HG03108 (cell line): ENCODE results near the gene E2F4.
A peak's percentile ranks its signal among the peaks of the same experiment; 100 is the strongest.

ENCODE experiments used
- ATAC-seq: cut with Tn5 transposase; IDR thresholded peaks from one replicate; pipeline ENCODE4 v1.9.1; 2021; ENCODE audit warnings: moderate library complexity; ENCODE audit not compliant: unreplicated experiment

Gene E2F4

GRCh38 chr16:67191995-67192681 lies at the start of gene E2F4:
E2F4 (plus strand) TSS chr16:67192155; CDS start chr16:67192228, 73 bp downstream.
- ATAC-seq = peak; percentile 87

- no peak for ATAC-seq
Measured at GRCh38 chr16:67142342-67142741, 49.6 kb upstream of the E2F4 start.

- ATAC-seq = no peak
Measured at GRCh38 chr16:67144943-67145342, 47.0 kb upstream of the E2F4 start.

- no peak for ATAC-seq
Measured at GRCh38 chr16:67145746-67146145, 46.2 kb upstream of the E2F4 start.

GRCh38 chr16:67146523-67147357 lies 45.2 kb upstream of the E2F4 start:
- no peak for ATAC-seq

GRCh38 chr16:67147437-67148140 lies 44.4 kb upstream of the E2F4 start:
- ATAC-seq = no peak

- no peak for ATAC-seq
Measured at GRCh38 chr16:67148221-67148620, 43.7 kb upstream of the E2F4 start.

GRCh38 chr16:67148656-67149275 lies 43.2 kb upstream of the E2F4 start:
- no peak for ATAC-seq

- no peak for ATAC-seq
Measured at GRCh38 chr16:67149276-67150046, 42.5 kb upstream of the E2F4 start.

- no peak for ATAC-seq
Measured at GRCh38 chr16:67150047-67150832, 41.7 kb upstream of the E2F4 start.

- no peak for ATAC-seq
Measured at GRCh38 chr16:67150833-67151396, 41.0 kb upstream of the E2F4 start, which contains the start of gene B3GNT9. B3GNT9 (minus strand) TSS chr16:67150998; CDS start chr16:67150485, 513 bp downstream.

GRCh38 chr16:67151431-67152097 lies 40.4 kb upstream of the E2F4 start:
- no peak for ATAC-seq

- no peak for ATAC-seq
Measured at GRCh38 chr16:67154578-67155294, 37.2 kb upstream of the E2F4 start.

- no peak for ATAC-seq
Measured at GRCh38 chr16:67155295-67156142, 36.4 kb upstream of the E2F4 start.

GRCh38 chr16:67156143-67156844 lies 35.7 kb upstream of the E2F4 start:
- ATAC-seq = no peak

- no peak for ATAC-seq
Measured at GRCh38 chr16:67157106-67157748, 34.7 kb upstream of the E2F4 start.
